ENCODE results near the gene PTPRG. TPM values are rescaled to one million over a fixed set of nuclear protein-coding genes. Genes with fewer than 3 reads are reported as not detected.

Gene PTPRG
- total RNA-seq, 1 donor from 2014 or later = 0.22 TPM

GRCh38 chr3:61884794-61885193 is 323.4 kb downstream of the PTPRG start:
- ChIA-PET POLR2A (no interaction called here), CTCF (no interaction called here)
- no peaks in the 10 kb centered on the region for H3K9me3 Mint-ChIP-seq
- H3K27ac Mint-ChIP-seq = no peak overlapping the region
- intact Hi-C loops (cut with micrococcal nuclease) = no loop called here
- no peaks in the 10 kb centered on the region for H3K36me3 Mint-ChIP-seq (ENCODE audit: low read depth)
- no peak overlapping the region for H3K4me3 Mint-ChIP-seq
- H3K27me3 Mint-ChIP-seq = no peaks in the 10 kb centered on the region
- no peak for ATAC-seq (ENCODE audit: low read depth)
- no peak for DNase-seq
- no peaks in the 10 kb centered on the region for H3K4me1 Mint-ChIP-seq
- TF ChIP-seq CTCF (IDR thresholded peaks at IDR 0.05) = no peak

GRCh38 chr3:61885414-61885813 is 324.0 kb downstream of the PTPRG start:
- H3K27me3 Mint-ChIP-seq = no peaks in the 10 kb centered on the region

GRCh38 chr3:61887206-61887605 is 325.8 kb downstream of the PTPRG start:
- TF ChIP-seq CTCF (IDR thresholded peaks at IDR 0.05) = no peak
- DNase-seq (no peak), ATAC-seq (ENCODE audit: low read depth) (no peak)
- peaks cover 1% of the 10 kb centered on the region for H3K4me1 Mint-ChIP-seq
- ChIA-PET POLR2A (no interaction called here), CTCF (no interaction called here)
- no peaks in the 10 kb centered on the region for H3K36me3 Mint-ChIP-seq (ENCODE audit: low read depth)
- H3K27ac Mint-ChIP-seq = no peak overlapping the region
- no peak overlapping the region for H3K4me3 Mint-ChIP-seq
- H3K9me3 Mint-ChIP-seq = no peaks in the 10 kb centered on the region
- H3K27me3 Mint-ChIP-seq = no peaks in the 10 kb centered on the region
- intact Hi-C loops (cut with micrococcal nuclease) = no loop called here

More at GRCh38 chr3:61885414-61885813, 324.0 kb downstream of the PTPRG start:
- Mint-ChIP-seq H3K36me3 (ENCODE audit: low read depth) (no peaks in the 10 kb centered on the region), H3K27ac (no peak overlapping the region), H3K4me1 (peaks cover 1% of the 10 kb centered on the region), H3K4me3 (no peak overlapping the region), H3K9me3 (no peaks in the 10 kb centered on the region)
- TF ChIP-seq CTCF (IDR thresholded peaks at IDR 0.05) = no peak
- ChIA-PET CTCF (no interaction called here), POLR2A (no interaction called here)
- no peak for DNase-seq
- intact Hi-C loops (cut with micrococcal nuclease) = no loop called here
- ATAC-seq (ENCODE audit: low read depth) = no peak

GRCh38 chr3:61889259-61889658 is 327.9 kb downstream of the PTPRG start:
- Mint-ChIP-seq H3K4me3 (no peak overlapping the region), H3K9me3 (no peaks in the 10 kb centered on the region), H3K27me3 (no peaks in the 10 kb centered on the region), H3K36me3 (ENCODE audit: low read depth) (no peaks in the 10 kb centered on the region), H3K4me1 (peaks cover 1% of the 10 kb centered on the region), H3K27ac (no peak overlapping the region)
- no peak for TF ChIP-seq CTCF (IDR thresholded peaks at IDR 0.05)
- intact Hi-C loops (cut with micrococcal nuclease) = no loop called here
- DNase-seq (no peak), ATAC-seq (ENCODE audit: low read depth) (no peak)
- ChIA-PET CTCF (no interaction called here), POLR2A (no interaction called here)

- CTCF ChIA-PET = no interaction called here
- POLR2A ChIA-PET = no interaction called here
- peaks cover 6% of the 10 kb centered on the region for H3K4me1 Mint-ChIP-seq
Measured at GRCh38 chr3:61890167-61890566, 328.8 kb downstream of the PTPRG start.

More at GRCh38 chr3:61890167-61890566, 328.8 kb downstream of the PTPRG start:
- DNase-seq (no peak), ATAC-seq (ENCODE audit: low read depth) (no peak)
- no peak overlapping the region for H3K27ac Mint-ChIP-seq
- no peaks in the 10 kb centered on the region for H3K27me3 Mint-ChIP-seq
- no peaks in the 10 kb centered on the region for H3K9me3 Mint-ChIP-seq
- H3K4me3 Mint-ChIP-seq = no peak overlapping the region
- intact Hi-C loops (cut with micrococcal nuclease) = no loop called here
- TF ChIP-seq CTCF (IDR thresholded peaks at IDR 0.05) = no peak
- H3K36me3 Mint-ChIP-seq (ENCODE audit: low read depth) = no peaks in the 10 kb centered on the region

All from activated B cell treated with CpG ODN at 0.5 μM for 24 hours (primary cell).